Measurements from ENCODE around the gene CACNG3.
A peak's percentile ranks its signal among the peaks of the same experiment; 100 is the strongest.
"Not testable (repeated sequence)": the region's sequence is repeated elsewhere in the genome, so short reads cannot be mapped to it uniquely, and the experiment has no call there.

CACNG3 gene

GRCh38 chr16:24255456-24256371 lies at the start of gene CACNG3:
Gene CACNG3, plus strand, starts transcription at chr16:24256335. Its CDS starts 420 bp downstream, at chr16:24256755.
- DNase-seq: no peak

- DNase-seq: no peak
Observed at GRCh38 chr16:24206926-24207325, 49.2 kb upstream of the CACNG3 start.

- no peak for DNase-seq
Observed at GRCh38 chr16:24208710-24209109, 47.4 kb upstream of the CACNG3 start.

DNA sequence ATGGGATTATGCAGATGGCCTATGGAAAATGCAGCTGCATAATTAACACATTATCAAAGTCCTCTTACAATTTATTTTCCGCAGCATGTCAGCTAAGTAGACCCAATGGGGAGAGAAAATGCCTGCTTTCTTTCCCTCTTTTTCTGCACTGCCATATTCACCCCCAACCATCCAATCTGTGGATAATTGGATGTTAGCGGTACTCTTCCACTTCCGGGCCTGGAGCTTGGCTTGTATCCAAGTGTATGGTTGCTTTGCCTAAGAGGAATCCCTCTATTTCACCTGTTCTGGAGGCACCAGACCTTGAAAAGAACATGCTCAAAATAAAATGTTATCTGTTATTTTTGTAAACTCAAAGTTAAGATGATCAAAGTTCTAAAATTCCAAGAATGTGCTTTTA lies 41.1 kb upstream of the CACNG3 start:
- no peak for DNase-seq

DNA sequence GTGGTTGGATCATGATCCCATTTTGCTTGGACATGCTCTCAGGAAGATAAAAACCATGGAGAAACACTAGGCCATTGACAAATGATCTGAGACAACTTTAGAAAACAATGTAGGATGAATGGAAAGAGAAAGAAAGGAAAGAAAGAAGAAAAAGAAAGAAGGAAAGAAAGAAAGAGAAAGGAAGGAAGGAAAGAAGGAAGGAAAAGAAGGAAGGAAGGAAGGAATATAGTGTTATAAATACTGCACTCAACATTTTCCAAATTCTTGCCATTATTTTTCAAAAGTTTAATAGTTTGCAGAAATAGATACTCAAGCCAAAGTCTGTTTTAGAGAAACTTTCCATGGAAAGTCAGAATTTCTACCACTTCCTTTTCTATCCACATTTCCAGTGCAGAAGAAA lies 39.2 kb upstream of the CACNG3 start:
- DNase-seq: no peak

- no peak for DNase-seq
Observed at GRCh38 chr16:24217461-24217860, 38.7 kb upstream of the CACNG3 start.

- DNase-seq: no peak
Observed at GRCh38 chr16:24218299-24218698, 37.8 kb upstream of the CACNG3 start.

DNA sequence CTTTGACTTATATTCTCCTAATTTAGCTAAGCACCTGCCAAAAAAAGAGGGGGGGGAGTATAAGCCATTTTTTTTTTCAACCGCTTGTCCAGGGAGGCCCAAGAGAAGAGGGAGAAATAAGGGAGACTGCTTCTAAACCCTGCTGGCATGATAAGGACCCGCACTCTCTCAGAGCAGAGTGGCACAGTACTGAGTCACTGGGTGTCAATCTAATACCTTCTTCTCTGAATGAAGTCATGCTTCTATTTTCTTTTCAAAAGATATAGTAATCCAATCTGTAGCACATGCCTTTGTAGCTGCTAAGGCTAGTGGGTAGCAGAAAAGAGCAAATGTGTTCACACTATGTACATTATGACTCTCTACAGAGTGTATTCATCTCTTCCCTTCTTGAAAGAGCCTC lies 34.9 kb upstream of the CACNG3 start:
- no peak for DNase-seq

GRCh38 chr16:24228514-24228913 lies 27.6 kb upstream of the CACNG3 start:
- DNase-seq: no peak

DNA sequence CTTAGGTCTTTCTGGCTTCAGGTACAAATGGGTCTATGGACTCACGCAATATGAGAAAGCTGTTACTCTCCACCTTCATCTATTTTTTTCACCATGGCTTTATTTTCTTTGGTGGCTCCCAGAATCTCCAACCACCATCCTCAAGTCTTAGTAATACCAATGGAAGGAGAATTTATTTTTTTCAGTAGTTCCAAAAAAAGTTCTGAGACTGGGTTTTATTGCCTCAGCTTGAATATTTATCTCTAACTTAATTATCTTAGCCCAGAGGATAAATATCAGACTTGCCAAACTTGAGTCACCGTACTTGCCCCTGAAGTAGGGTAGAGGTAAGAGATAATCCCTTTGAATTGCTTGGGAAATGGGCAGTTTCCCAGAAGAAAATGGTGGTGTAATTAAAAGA lies 23.2 kb upstream of the CACNG3 start:
- no peak for DNase-seq

- no peak for DNase-seq
Observed at GRCh38 chr16:24234737-24235136, 21.4 kb upstream of the CACNG3 start.

GRCh38 chr16:24235806-24236205 lies 20.3 kb upstream of the CACNG3 start:
- no peak for DNase-seq

- not testable (repeated sequence) for DNase-seq
Observed at GRCh38 chr16:24238846-24239245, 17.3 kb upstream of the CACNG3 start.

GRCh38 chr16:24246911-24247607 lies 9.1 kb upstream of the CACNG3 start:
- DNase-seq: no peak

- DNase-seq: peak; percentile 16
Observed at GRCh38 chr16:24253192-24253591, 2.9 kb upstream of the CACNG3 start.

DNA sequence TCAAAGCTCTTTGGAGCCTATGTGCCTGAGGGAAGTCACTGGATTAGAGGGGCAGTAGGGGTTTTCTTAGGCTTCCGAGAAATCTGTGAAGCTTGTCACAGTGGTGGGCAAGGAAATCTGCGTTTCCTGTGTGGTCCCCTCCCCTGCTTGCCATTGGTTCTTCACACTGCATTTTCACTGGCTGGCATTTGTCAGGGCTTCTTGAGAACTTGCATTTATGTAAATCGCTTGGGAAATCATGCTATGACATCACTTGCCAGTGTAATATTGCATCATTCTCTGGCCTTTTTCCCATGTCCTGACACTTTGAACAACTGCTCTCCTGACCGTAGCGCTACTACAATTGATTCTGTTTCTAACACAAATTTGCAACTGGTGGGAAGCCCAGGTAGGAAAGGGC lies 1.8 kb downstream of the CACNG3 start:
- DNase-seq: no peak

GRCh38 chr16:24258791-24259190 lies 2.7 kb downstream of the CACNG3 start:
- no peak for DNase-seq

- DNase-seq: no peak
Observed at GRCh38 chr16:24262816-24263215, 6.7 kb downstream of the CACNG3 start.

GRCh38 chr16:24270721-24271442 lies 14.7 kb downstream of the CACNG3 start:
- no peak for DNase-seq

- no peak for DNase-seq
Observed at GRCh38 chr16:24272379-24272778, 16.2 kb downstream of the CACNG3 start.

DNA sequence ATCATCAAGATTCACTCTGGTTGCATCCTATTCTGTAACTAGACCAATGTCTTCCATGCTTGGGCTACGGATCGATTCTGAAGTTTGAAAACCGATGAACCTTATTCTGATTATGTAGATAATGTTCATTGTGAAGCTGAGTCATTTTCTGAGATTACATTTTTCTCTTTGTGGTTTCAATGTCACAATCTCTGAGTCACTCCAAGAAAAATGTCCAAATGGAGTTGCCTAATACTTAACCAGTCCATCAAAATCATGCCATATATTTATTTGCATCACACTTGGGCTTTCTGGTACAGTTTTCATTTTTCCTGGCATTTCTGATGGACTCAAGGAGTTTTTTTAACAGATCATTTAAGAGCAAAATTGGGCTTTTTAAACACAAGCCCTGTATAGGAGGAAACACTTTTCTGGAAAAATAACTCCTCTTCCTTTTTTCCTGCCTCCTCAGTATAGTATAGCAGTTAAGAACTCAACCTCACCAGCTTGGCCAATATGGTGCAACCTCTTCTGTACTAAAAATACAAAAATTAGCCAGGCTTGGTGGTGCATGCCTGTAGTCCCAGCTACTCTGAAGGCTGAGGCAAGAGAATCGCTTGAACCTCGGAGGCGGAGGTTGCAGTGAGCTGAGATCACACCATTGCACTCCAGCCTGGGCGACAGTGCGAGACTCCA lies 17.5 kb downstream of the CACNG3 start:
- no peak for DNase-seq

DNA sequence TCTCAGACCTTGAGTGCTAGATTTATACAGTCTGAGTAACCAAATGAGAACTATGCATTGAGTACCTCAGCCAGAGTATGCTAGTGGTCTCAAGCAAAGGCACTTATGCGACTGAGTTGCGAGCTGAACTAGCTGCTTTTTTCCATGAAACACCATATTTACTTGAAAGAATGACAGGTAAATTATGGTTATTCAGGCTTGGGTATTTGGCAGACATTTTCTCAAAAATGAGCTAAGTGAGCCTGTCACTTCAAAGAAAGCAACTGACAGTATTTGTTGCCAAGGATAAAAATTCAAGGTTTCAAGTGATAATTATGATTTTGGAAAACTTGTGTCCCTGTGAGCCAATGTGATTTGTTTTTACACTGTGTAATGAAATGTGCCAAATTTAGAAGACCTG lies 19.3 kb downstream of the CACNG3 start:
- DNase-seq: no peak

GRCh38 chr16:24279982-24280515 lies 23.9 kb downstream of the CACNG3 start:
- DNase-seq: no peak

All from COR-L47 (cell line).